ENCODE results near the gene UBE2K.
A peak's percentile ranks its signal among the peaks of the same experiment; 100 is the strongest.
"Not testable (repeated sequence)": the region's sequence is repeated elsewhere in the genome, so short reads cannot be mapped to it uniquely, and the experiment has no call there.

The UBE2K gene

DNA sequence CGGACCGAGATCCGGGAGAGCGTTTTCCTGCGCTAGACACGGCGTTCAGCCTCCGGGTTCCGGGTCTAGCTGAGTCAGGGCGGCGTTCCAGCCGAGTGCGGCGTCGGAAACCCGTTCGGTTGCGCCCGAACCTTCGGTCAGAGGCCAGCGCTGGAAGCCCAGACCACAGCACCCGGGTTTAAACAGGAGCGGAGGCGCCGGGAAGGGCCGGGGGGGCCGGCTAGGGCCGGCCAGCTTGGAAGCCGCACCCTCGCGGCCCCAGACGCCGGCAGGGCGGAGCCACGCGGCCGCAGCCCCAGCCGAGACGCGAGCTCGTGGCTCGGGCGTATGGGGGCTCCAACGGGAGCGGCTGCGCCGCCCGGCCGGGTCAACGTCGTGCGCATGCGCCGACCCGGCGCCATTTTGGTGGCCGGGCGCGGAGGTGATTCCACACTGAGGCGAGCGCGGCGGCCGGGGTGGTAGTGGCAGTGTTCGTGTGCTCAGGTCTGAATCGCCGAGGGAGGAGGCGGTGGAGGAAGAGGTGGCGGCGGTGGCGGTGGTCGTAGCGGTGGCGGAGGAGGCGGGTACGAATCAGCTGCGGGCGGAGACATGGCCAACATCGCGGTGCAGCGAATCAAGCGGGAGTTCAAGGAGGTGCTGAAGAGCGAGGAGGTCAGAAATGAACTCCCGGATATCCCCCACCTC lies at the start of gene UBE2K:
UBE2K (plus strand) TSS at position 397 of the 684 bp plus-strand sequence; CDS start at position 589, 192 bp downstream.
- peak; percentile 48 for DNase-seq

- no peak for DNase-seq
These were observed 49.7 kb upstream of the UBE2K start for GRCh38 chr4:39648213-39648612.

- no peak for DNase-seq
These were observed 48.9 kb upstream of the UBE2K start for GRCh38 chr4:39648827-39649558.

- no peak for DNase-seq
These were observed 48.2 kb upstream of the UBE2K start for GRCh38 chr4:39649639-39650265.

DNA sequence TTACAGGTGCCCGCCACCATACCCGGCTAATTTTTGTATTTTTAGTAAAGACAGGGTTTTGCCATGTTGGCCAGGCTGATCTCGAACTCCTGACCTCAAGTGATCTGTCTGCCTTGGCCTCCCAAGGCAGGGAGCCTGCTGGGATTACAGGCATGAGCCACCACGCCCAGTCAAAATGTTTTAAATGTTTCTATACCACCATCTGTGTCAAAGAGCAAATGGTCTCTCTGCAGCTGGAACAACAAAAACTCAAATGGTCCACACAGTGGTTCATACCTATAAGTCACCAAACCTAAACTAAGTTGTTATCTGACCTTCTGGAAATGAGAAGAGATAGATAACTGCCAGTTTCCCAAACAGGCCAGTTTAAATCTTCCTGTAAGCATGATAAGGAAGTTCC lies 46.4 kb upstream of the UBE2K start:
- DNase-seq = not testable (repeated sequence)

DNA sequence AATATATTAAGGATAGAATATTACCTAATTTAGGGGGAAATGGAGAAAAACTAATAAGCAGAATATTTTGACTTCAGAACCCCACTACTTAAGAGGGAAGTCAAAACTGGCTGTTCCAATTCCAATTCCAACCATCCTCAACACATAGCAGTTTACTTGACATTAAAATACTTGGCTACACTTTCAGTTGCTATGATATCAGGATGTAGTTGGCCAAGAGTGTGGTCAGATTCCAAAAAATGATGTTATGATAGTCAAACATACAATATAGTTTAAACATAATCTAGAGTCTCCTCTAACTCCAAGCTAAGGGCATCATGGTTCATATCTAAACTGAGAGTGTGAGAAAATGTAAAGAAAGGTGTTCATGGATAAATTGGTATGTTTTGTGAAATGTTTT lies 42.7 kb upstream of the UBE2K start:
- no peak for DNase-seq

GRCh38 chr4:39655876-39656275 lies 42.1 kb upstream of the UBE2K start:
- DNase-seq = no peak

GRCh38 chr4:39656638-39657037 lies 41.3 kb upstream of the UBE2K start:
- DNase-seq = not testable (repeated sequence)

- DNase-seq = no peak
These were observed 40.5 kb upstream of the UBE2K start for GRCh38 chr4:39657465-39657864.

GRCh38 chr4:39658756-39659155 lies 39.2 kb upstream of the UBE2K start:
- DNase-seq = no peak

GRCh38 chr4:39660045-39660444 lies 37.9 kb upstream of the UBE2K start:
- DNase-seq = no peak

DNA sequence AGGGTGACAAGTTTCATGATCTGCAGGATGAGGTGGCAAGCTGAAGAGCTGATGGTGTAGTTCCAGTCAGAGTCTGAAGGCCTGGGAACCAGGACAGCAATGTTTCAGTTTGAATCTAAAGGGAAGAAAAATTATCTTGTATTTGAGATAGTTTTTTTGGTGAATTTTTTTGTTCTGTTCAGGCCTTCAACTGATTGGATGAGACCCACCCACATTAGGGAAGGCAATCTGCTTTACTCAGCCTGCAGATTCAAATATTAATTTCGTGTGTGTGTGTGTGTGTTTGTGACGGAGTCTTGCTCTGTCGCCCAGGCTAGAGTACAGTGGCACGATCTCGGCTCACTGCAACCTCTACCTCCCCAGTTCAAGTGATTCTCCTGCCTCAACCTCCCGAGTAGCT lies 37.2 kb upstream of the UBE2K start:
- DNase-seq = no peak

GRCh38 chr4:39662683-39663082 lies 35.3 kb upstream of the UBE2K start:
- no peak for DNase-seq

DNA sequence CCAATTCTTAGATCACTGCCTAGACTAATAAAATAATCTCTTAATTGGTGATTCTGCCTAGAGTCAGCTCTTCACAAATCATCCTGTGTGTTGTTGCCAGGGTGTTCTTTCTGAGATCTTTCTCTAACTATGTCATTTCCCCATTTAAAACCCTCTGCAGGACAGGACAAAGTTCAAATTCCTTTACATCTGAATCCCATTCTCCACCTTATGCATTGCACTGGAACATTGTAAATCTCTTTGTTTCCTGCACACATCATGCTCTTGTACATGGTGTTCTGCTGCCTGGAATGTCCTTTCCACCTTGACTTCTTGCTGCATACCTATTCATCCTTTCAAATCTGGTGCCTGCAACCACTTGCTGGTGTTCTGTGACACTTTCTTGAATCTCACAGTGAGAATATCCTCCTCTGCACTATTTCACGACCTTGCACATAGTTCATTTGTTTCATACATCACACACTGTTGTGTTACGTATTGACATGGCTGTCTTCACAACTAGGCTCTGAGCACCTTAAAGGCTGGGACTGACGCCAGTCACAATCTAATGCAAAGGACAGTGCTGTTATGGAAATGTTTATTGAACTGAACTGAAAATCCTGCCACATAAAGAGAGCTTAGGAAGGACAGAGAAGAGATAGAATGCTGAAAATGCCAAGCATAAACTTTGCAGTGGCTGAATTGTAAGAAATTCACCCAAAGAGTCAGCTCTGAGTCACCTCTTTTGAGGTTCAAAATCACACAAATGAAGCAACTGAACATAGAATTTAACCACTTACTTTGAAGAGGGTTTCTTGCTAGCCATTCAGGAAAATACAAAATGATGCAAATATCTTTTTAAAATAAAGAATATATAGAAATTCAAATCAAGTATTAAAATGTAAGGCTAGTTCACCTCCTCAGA lies 32.9 kb upstream of the UBE2K start:
- no peak for DNase-seq

GRCh38 chr4:39667706-39668105 lies 30.2 kb upstream of the UBE2K start:
- DNase-seq = no peak

DNA sequence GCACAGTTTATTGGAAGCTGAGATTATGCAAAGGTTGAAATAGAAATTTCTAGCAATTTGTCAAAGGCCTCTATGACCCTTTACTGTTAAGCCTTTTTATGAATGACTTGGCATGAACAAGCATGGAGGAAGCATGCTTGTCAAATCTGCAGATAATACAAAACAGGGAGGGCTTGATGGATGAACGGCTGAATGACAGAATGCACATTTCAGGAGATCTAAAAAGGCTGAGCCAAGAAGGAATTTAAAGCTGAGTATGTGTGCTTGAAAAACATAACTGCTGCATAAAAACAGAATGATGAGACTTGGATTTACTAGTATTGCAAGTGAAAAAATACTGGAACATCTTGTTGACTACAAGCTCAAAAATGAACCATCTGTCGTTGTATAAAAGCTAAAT lies 29.0 kb upstream of the UBE2K start:
- no peak for DNase-seq

DNA sequence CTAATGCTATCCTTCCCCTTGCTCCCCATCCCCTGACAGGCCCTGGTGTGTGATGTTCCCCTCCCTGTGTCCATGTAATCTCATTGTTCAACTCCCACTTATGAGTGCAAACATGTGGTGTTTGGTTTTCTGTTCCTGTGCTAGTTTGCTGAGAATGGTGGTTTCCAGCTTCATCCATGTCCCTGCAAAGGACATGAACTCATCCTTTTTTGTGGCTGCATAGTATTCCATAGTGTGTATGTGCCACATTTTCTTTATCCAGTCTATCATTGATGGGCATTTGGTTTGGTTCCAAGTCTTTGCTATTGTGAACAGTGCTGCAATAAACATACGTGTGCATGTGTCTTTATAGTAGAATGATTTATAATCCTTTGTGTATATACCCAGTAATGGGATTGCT lies 27.6 kb upstream of the UBE2K start:
- not testable (repeated sequence) for DNase-seq

GRCh38 chr4:39675681-39676080 lies 22.3 kb upstream of the UBE2K start:
- not testable (repeated sequence) for DNase-seq

DNA sequence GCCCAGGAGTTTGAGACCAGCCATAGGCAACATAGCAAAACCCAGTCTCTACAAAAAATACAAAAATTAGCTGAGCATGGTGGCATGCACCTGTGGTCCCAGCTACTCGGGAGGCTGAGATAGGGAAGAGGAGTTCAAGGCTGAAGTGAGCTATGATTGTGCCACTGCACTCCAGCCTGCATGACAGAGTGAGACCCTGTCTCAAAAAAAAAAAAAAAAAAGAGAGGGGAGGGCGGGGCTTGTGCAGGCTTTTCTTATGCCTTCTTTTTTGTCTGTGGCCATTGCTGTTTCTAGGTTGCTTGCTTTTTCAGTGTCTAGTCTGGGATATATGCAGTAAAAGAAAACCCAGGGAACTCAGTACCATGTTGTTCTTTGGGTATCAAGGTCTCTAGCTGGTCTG lies 16.9 kb upstream of the UBE2K start:
- not testable (repeated sequence) for DNase-seq

DNA sequence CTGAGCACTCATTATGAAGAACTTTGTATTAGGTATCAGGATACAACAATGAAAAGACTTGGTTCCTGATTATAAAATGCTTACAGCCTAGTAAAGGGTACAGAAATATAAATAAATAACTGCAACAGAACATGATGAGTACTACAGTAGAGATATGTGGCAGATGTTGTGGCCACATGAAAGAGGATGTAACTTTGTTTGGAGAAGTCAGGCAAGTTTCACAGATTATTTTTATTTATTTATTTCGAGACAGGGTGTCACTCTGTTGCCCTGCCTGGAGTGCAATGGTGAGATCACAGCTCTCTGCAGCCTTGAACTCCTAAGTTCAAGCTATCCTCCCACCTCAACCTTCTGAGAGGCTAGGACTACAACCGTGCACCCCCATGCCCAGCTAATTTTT lies 15.8 kb upstream of the UBE2K start:
- DNase-seq = no peak

GRCh38 chr4:39685990-39686389 lies 11.9 kb upstream of the UBE2K start:
- no peak for DNase-seq

DNA sequence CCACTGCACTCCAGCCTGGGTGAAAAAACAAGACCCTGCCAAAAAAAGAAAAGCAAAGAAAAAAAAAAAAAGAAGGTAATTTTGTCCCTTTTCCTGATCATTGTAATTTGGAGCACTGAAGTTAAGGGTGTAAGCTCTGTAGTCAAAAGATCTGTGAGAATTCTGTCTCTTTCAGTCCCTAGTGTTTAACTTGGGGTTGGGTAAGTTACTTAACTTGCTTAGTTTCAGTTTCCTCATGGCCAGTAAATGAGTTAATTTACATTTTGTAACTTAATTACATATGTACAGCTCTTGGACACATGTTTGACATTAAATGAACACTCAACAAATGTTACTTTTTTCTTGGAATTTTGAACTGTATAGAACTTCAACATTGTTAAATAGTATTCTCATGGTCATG lies 10.9 kb upstream of the UBE2K start:
- no peak for DNase-seq

DNA sequence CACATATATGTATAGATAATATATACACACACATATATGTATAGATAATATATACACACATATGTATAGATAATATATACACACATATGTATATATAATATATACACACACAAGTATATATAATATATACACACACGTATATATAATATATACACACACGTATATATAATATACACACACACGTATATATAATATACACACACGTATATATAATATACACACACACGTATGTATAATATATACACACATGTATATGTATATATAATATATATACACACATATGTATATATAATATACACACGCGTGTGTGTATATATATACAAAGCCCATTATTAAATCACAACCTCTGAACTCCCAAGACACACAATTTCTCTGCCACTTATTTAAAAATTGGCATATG lies 8.0 kb upstream of the UBE2K start:
- no peak for DNase-seq
